Cardiac muscle cell (in vitro differentiated cells and primary cell): ENCODE measurements around the gene SPOP. TPM values are rescaled to one million over a fixed set of nuclear protein-coding genes. Genes with fewer than 3 reads are reported as not detected.

Experiments
- DNase-seq, 2 donors: peaks; one replicate each; pipeline versions ENCODE4 v3.0.0 to v3.0.0-alpha.2; 2010 to 2017; ENCODE audit warnings: low read depth in 1 of 2, low spot score in 1 of 2
- H3K27ac ChIP-seq: fragments of 200-600 bp; sonication (generic); 2 replicates; pipeline ENCODE4 v1.5.1; 2016
- H3K27me3 ChIP-seq: fragments of 200-600 bp; sonication (generic); 2 replicates; pipeline ENCODE4 v1.6.0; 2016; ENCODE audit warnings: control low read depth
- H3K36me3 ChIP-seq: fragments of 200-600 bp; sonication (generic); 2 replicates; pipeline ENCODE4 v1.5.1; 2016; ENCODE audit warnings: control low read depth
- H3K4me1 ChIP-seq: fragments of 200-600 bp; sonication (generic); 2 replicates; pipeline ENCODE4 v1.8.1; 2017; ENCODE audit warnings: low read depth, mild to moderate bottlenecking, mixed run types
- H3K4me3 ChIP-seq: fragments of 200-600 bp; sonication (generic); 2 replicates; pipeline ENCODE4 v1.5.1; 2016; ENCODE audit warnings: mild to moderate bottlenecking
- H3K9me3 ChIP-seq: fragments of 200-600 bp; sonication (generic); 2 replicates; pipeline ENCODE4 v1.5.1; 2017; ENCODE audit warnings: low read depth, mild to moderate bottlenecking, control low read depth
- polyA plus RNA-seq: library from polyadenylated mRNA; unstranded; fragments of >200 nt; fragmentation: Nextera tagmentation; extraction: Ambion mirVana; gene quantifications from 2 replicates; pipeline ENCODE4 v1.2.1, GENCODE V29; 2016
- total RNA-seq: library from RNA; depleted of rRNA; stranded (reverse); fragments of >200 nt; gene quantifications from 2 replicates; pipeline ENCODE4 v1.2.3, GENCODE V29; 2016
- TF ChIP-seq, protein P1 (sequence below): IDR thresholded peaks from 2 replicates; pipeline ENCODE4 v1.5.1; 2012; ENCODE audit warnings: low read depth, mild to moderate bottlenecking, low read length

The SPOP gene
- total and polyA plus RNA-seq, 2 experiments from 2014 or later: 54.4 to 111 TPM

DNA sequence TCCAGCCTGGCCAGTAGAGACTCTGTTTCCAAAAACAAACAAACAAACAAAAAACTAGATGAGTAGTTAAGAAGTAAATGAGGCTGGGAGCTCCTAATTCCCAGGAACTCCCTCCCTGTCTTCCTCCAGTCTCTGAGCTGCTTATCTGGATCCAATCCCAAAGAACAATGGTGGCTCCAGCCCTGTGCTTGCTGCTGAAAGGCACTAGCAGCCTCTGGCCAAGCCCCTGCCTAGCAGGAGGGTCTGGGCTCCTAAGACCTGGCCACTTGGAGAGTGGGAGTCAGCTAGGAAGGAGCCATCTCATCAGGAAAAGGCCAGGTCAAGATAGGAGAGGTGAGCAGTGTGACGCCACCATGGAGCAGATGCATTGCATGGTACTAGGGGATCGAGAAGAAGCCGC, 44.2 kb upstream of the SPOP start:
- Histone ChIP-seq H3K27me3 (no peaks in the 10 kb centered on the region), H3K27ac (no peak overlapping the region), H3K9me3 (no peaks in the 10 kb centered on the region), H3K4me3 (no peak overlapping the region), H3K4me1 (peaks cover 9% of the 10 kb centered on the region), H3K36me3 (peaks cover 24% of the 10 kb centered on the region)
- TF ChIP-seq, protein P1, sequence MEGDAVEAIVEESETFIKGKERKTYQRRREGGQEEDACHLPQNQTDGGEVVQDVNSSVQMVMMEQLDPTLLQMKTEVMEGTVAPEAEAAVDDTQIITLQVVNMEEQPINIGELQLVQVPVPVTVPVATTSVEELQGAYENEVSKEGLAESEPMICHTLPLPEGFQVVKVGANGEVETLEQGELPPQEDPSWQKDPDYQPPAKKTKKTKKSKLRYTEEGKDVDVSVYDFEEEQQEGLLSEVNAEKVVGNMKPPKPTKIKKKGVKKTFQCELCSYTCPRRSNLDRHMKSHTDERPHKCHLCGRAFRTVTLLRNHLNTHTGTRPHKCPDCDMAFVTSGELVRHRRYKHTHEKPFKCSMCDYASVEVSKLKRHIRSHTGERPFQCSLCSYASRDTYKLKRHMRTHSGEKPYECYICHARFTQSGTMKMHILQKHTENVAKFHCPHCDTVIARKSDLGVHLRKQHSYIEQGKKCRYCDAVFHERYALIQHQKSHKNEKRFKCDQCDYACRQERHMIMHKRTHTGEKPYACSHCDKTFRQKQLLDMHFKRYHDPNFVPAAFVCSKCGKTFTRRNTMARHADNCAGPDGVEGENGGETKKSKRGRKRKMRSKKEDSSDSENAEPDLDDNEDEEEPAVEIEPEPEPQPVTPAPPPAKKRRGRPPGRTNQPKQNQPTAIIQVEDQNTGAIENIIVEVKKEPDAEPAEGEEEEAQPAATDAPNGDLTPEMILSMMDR: no peak
- DNase-seq: no peak

DNA sequence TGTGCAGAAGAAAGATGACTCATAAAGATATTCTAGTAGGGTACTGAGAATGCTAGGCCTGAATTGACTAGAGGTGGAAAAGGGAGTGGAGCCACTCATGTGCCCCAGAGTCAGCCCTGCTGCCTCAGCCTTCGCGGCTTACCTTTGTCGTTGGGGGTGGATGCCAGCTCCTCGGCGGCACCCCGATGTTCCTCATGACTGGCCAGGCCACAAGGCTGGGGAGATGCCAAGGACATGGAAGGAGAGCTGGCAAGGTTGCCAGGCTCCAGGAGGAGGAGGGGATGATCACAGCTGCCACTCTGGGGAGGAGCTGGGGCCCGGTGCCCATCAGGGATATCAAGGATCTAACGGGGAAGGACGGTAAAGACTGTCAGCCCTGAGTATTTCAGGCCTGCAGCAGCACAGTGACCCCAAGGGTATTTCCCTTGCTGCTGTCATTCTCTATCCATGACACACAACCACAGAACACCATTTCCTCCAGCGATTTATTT, 39.5 kb upstream of the SPOP start:
- Histone ChIP-seq H3K27ac (no peak overlapping the region), H3K36me3 (peaks cover 44% of the 10 kb centered on the region), H3K4me1 (peaks cover 11% of the 10 kb centered on the region), H3K4me3 (no peak overlapping the region), H3K9me3 (no peaks in the 10 kb centered on the region), H3K27me3 (no peaks in the 10 kb centered on the region)
- no peak for DNase-seq
- TF ChIP-seq, protein P1: no peak

DNA sequence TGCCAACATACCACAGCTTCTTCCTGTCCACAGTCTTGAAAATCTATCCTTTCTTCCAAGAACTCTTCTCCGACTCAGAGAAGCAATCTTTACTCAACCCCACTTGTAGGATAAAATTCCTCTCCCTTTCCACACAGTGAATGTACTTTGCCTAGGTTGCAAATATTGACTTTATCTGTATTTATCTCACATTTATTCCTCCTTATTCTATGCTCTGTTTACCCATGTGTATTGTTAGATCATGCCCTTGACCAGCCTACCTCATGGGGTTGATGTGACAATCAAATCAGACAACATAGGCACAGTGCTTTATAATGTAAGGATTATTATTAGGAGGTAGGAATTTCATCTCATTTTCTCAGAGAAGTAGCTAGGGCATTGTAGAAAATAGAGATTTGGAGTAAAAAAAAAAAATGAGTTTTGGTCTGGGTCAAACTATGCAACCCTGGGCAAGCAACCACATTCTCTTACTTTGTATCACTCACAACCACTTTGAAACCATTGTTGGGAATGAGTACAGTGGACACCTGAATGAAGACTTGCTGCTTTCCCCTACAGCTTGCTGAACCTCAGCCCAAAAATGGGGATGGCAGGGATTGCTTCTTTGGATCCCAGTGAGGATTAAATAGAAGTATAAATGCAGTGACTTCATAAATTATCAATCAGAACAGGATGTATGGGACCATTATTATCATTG, 38.9 kb upstream of the SPOP start:
- Histone ChIP-seq H3K27me3 (no peaks in the 10 kb centered on the region), H3K4me1 (peaks cover 11% of the 10 kb centered on the region), H3K36me3 (peaks cover 43% of the 10 kb centered on the region), H3K27ac (peak overlapping the region; percentile 84), H3K4me3 (no peak overlapping the region), H3K9me3 (no peaks in the 10 kb centered on the region)
- TF ChIP-seq, protein P1: no peak
- DNase-seq: no peak

DNA sequence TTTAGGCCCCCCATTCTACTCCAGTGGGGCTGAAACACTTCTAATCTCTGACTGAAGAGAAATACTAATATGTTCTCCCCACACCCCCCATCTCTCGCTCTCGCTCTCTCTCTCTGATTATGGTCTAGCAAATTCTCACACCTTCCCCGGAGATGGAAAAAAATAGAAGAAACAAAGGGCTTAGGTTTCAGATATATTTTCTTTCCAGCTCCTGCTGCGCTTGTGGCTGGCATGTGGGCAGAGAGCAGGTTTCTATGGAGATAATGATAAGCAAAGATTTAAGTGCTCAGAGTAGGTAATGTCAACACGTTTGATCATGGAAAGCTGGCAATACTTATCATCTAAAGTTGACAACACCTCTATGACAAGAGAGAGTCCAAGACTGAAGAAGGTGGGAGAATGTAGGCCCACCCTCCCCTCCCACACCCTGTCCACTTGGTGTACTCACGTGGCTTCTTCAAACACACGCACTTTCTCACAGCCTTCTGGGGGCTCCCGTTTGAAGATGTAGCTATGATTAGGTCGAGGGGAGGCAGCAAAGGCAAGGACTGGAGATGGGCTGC, 37.9 kb upstream of the SPOP start:
- no peak for DNase-seq
- TF ChIP-seq, protein P1: no peak
- Histone ChIP-seq H3K36me3 (peaks cover 43% of the 10 kb centered on the region), H3K9me3 (no peaks in the 10 kb centered on the region), H3K4me1 (peaks cover 11% of the 10 kb centered on the region), H3K27me3 (no peaks in the 10 kb centered on the region), H3K4me3 (no peak overlapping the region), H3K27ac (peak overlapping the region; percentile 84)

DNA sequence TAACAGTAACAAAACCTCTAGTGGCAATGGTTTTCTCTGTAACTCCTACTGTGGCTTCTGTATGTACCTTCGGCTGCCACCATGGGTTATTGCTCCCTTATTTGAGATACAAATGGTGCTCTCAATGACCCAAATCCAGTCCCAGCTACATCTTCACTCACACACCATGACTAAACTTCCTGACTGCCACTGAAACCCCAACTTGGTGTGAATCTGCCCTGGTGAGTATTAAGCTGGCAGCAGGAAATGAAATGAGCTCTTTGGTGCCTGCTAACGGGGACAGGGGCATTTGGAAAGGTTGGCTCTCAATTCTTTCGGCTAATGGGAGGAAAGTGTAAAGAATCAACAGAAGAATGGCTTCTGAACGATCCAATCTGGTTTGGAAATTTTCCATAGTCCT, 37.3 kb upstream of the SPOP start:
- H3K27ac ChIP-seq: peak overlapping the region; percentile 84
- TF ChIP-seq, protein P1: no peak
- H3K36me3 ChIP-seq: peaks cover 42% of the 10 kb centered on the region
- H3K9me3 ChIP-seq: no peaks in the 10 kb centered on the region
- no peak overlapping the region for H3K4me3 ChIP-seq
- no peak for DNase-seq
- peaks cover 11% of the 10 kb centered on the region for H3K4me1 ChIP-seq
- H3K27me3 ChIP-seq: no peaks in the 10 kb centered on the region
